ENCODE data around the gene ZNF688. TPM values are rescaled to one million over a fixed set of nuclear protein-coding genes. Genes with fewer than 3 reads are reported as not detected.

ZNF688 gene
- total and polyA plus RNA-seq, 2 experiments from 2014 or later: 4.0 to 4.4 TPM

DNA sequence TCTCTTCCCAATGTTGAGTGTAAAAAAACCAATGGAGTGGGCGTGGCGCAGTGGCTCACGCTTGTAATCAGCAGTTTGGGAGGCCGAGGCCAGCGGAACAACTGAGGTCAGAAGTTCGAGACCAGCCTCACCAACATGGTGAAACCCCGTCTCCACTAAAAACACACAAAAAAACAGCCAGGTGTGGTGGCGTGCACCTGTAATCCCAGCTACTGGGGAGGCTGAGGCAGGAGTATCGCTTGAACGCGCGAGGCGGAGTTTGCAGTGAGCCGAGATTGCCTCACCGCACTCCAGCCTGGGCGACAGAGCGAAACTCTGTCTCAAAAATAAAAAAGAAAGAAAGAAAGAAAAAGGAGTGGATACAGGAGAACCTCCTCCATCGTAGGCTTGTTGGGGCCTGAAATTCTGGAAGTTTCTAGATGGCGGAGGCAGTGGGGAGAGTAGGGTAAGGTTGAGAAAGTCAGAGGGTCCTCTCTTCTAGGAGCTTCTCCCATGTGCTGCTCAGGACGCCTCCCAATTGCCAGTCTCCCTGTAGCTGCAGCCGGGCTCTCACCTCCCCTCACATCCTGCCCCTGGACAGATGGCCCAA lies 12.6 kb downstream of the ZNF688 start:
- Mint-ChIP-seq H3K9me3 (no peaks in the 10 kb centered on the region; the same call in 2 of the 3 replicates), H3K4me3 (peak overlapping the region; percentile 81), H3K27ac (peak overlapping the region; percentile 94), H3K27me3 (ENCODE audit: insufficient read depth, low read depth, poor library complexity) (peaks cover 28% of the 10 kb centered on the region), H3K36me3 (ENCODE audit: low read depth) (peaks cover 12% of the 10 kb centered on the region), H3K4me1 (peaks cover 22% of the 10 kb centered on the region)
- TF ChIP-seq EZH2phosphoT487 (IDR thresholded peaks at IDR 0.05; ENCODE audit: unreplicated experiment) (no peak), NANOG (IDR thresholded peaks at IDR 0.05; ENCODE audit: borderline replicate concordance) (no peak)
- Histone ChIP-seq H3K27ac (ENCODE audit: low read depth) (peak overlapping the region; percentile 94), H4K20me1 (replicated peaks; ENCODE audit: insufficient read depth) (no peaks in the 10 kb centered on the region), H3F3A (replicated peaks; ENCODE audit: low read depth) (0 out of 2 replicates have a peak, but pooled peaks cover 17% of the 10 kb centered on the region), H3K4me3 (peak overlapping the region; percentile 91), H3K4me2 (peak overlapping the region; percentile 88), H3K27me3 (ENCODE audit: insufficient read depth) (no peaks in the 10 kb centered on the region), H3K9me2 (ENCODE audit: insufficient read depth) (0 out of 2 replicates have a peak, but pooled peaks cover 3% of the 10 kb centered on the region), H2AFZ (peak overlapping the region; percentile 24; the same call in 1 of the 2 replicates), H3K4me1 (ENCODE audit: insufficient read depth) (peaks cover 21% of the 10 kb centered on the region), H3K36me3 (ENCODE audit: insufficient read depth) (no peaks in the 10 kb centered on the region; the same call in 1 of the 2 replicates), H3K79me2 (replicated peaks; ENCODE audit: insufficient read depth) (peaks cover 3% of the 10 kb centered on the region; the same call in 1 of the 2 replicates)
- no peak for DNase-seq (ENCODE audit: low spot score)
- ATAC-seq: no peak

- no peaks in the 10 kb centered on the region; the same call in 1 of the 2 replicates for H3K36me3 ChIP-seq (ENCODE audit: insufficient read depth)
- no peaks in the 10 kb centered on the region; the same call in 2 of the 3 replicates for H3K9me3 Mint-ChIP-seq
- H3K27me3 Mint-ChIP-seq (ENCODE audit: insufficient read depth, low read depth, poor library complexity): peaks cover 28% of the 10 kb centered on the region
- peak within 1 kb of the TSS; percentile 81 for H3K4me3 Mint-ChIP-seq
- 0 out of 2 replicates have a peak, but pooled peaks cover 3% of the 10 kb centered on the region for H3K9me2 ChIP-seq (ENCODE audit: insufficient read depth)
- peak; percentile 78 for TF ChIP-seq POLR2AphosphoS5 (IDR thresholded peaks at IDR 0.05; ENCODE audit: low read depth)
- TF ChIP-seq EZH2phosphoT487 (IDR thresholded peaks at IDR 0.05; ENCODE audit: unreplicated experiment): no peak
- no peak for TF ChIP-seq STAT1 (IDR thresholded peaks at IDR 0.05; ENCODE audit: unreplicated experiment)
- no peak for TF ChIP-seq NANOG (IDR thresholded peaks at IDR 0.05; ENCODE audit: borderline replicate concordance)
- TF ChIP-seq, protein P1, sequence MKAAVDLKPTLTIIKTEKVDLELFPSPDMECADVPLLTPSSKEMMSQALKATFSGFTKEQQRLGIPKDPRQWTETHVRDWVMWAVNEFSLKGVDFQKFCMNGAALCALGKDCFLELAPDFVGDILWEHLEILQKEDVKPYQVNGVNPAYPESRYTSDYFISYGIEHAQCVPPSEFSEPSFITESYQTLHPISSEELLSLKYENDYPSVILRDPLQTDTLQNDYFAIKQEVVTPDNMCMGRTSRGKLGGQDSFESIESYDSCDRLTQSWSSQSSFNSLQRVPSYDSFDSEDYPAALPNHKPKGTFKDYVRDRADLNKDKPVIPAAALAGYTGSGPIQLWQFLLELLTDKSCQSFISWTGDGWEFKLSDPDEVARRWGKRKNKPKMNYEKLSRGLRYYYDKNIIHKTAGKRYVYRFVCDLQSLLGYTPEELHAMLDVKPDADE (IDR thresholded peaks at IDR 0.05): peak; percentile 93
- TF ChIP-seq CREB1 (CRISPR knock-in tag; IDR thresholded peaks at IDR 0.05; ENCODE audit: low read depth): 0 out of 2 replicates have a peak, but pooled peaks have one; percentile 56
- no peak for TF ChIP-seq EZH2 (IDR thresholded peaks at IDR 0.05; ENCODE audit: low read depth, unreplicated experiment)
- H3K79me2 ChIP-seq (replicated peaks; ENCODE audit: insufficient read depth): peaks cover 3% of the 10 kb centered on the region; the same call in 1 of the 2 replicates
- H2AFZ ChIP-seq: peak within 1 kb of the TSS; percentile 64
- peak within 1 kb of the TSS; percentile 94 for H3K27ac ChIP-seq (ENCODE audit: low read depth)
- peak; percentile 89 for ATAC-seq
- H3K36me3 Mint-ChIP-seq (ENCODE audit: low read depth): peaks cover 18% of the 10 kb centered on the region
- peak; percentile 99 for DNase-seq (ENCODE audit: low spot score)
- H3K27me3 ChIP-seq (ENCODE audit: insufficient read depth): no peaks in the 10 kb centered on the region
- H3F3A ChIP-seq (replicated peaks; ENCODE audit: low read depth): 0 out of 2 replicates have a peak, but pooled peaks cover 17% of the 10 kb centered on the region
- peak within 1 kb of the TSS; percentile 91 for H3K4me3 ChIP-seq
- peak within 1 kb of the TSS; percentile 94 for H3K27ac Mint-ChIP-seq
- H4K20me1 ChIP-seq (replicated peaks; ENCODE audit: insufficient read depth): no peaks in the 10 kb centered on the region
- peak within 1 kb of the TSS; percentile 88 for H3K4me2 ChIP-seq
- peaks cover 25% of the 10 kb centered on the region for H3K4me1 ChIP-seq (ENCODE audit: insufficient read depth)
- peaks cover 25% of the 10 kb centered on the region for H3K4me1 Mint-ChIP-seq
Observed at GRCh38 chr16:30557957-30558788, 13.3 kb downstream of the ZNF688 start, which contains the start of gene ZNF764. TSS of gene ZNF764 (minus strand) at chr16:30558374. CDS start at chr16:30558182, 192 bp downstream.

Measured in GM23338 (cell line).